Stimulated activated CD8-positive, alpha-beta memory T cell treated with anti-CD3 and anti-CD28 coated beads, Interleukin-15, amount 100 ng/mL, for 24 hours (primary cell): ENCODE results near the gene RPL13.

ENCODE experiments used
- DNase-seq: peaks from one replicate; pipeline ENCODE4 v3.0.0-alpha.2; 2020; ENCODE audit warnings: low read depth

The RPL13 gene

DNA sequence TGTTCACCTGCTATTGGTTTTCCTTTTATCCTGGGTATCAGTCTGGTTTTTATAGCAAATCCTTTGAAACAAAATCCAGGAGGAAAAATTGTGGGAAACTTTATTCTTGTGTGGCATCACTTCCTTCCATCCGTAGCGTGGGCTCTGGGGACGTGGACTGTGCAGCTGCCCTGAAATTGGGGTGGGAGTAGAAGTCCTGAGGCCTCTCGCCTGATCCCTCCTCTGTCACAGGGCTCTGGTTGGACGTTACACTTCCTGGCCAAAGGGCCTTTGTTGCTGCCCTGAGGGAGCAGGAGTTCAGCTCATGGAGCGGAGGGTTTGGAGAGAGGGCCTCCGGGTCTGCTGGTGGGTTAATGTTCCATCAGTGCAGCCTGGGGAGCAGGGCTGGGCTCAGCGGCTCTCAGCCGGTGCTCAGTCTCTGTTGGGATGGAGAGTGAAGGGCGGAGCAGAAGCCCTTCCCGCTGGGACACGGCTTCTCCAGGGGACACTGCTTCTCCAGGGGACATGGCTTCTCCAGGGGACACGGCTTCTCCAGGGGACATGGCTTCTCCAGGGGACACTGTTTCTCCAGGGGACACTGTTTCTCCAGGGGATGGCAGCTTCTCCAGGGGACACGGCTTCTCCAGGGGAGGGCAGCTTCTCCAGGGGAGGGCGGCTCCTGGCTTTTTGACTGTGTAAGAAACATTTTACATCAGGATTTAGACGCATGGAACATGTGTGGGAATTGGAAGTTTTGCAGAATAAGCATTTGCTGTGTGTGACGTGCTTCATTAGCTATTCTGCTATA is 15.2 kb upstream of the RPL13 start:
- no peak for DNase-seq

DNA sequence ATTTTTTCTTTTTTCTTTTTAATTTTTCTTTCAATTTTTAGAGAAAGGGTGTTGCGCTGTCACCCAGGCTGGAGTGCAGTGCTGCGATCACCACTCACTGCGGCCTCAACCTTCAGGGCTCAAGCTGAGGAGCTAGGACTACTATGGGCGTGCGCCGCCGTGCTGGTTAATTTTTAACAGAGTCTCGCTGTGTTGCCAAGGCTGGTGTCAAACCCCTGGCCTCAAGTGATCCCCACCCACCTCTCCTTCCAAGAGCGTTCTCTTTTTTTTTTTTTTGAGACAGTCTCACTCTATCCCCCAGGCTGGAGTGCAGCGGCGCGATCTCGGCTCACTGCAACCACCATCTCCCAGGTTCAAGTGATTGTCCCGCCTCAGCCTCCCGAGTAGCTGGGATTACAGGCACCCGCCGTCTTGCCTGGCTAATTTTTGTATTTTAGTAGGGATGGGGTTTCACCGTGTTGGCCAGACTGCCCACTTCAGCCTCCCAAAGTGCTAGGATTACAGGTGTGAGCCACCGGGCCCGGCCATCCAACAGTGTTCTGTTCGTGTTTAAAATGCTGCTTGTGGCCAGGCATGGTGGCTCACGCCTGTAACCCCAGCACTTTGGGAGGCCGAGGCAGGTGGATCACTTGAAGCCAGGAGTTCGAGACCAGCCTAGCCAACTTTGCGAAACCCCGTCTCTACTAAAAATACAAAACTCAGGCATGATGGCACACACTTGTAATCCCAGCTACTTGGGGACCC is 14.5 kb upstream of the RPL13 start:
- no peak for DNase-seq

DNA sequence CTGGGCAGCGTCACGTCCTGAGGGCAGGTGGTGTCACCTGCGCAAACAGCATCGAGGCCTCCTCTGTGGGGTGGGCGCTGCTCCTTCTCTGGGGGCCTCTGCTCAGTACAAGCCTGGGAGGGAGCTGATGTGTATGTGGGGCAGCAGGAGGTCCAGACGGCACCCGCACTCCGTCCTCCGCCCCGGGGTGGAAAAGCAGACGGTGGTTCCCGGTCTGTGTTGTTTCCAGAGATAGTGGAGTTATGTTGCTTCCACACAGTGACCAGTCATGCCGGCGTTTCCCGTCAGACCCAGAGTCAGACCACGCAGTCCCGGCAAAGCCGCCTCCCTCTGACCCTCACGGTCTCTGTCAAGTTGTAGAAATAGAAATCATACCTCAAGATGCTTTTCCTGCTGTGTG is 13.7 kb upstream of the RPL13 start:
- no peak for DNase-seq

DNA sequence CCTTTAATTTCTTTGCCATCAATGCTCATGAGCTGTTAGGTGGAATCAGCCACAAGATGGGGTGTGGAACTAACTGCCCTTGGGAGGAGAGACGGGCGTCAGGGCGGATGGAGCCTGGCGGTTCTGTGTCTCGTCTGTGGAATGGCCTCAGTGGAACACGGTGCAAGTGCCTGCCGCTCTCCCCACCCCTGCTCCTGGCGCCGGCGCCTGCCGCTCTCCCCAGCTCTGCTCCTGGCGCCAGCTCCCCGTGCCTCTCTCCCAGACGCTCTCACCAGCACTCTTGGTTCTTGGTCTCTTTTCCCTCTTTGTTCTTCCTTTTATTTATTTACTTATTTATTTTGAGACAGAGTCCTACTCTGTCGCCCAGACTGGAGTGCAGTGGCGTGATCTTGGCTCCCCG is 13.2 kb upstream of the RPL13 start:
- no peak for DNase-seq

DNA sequence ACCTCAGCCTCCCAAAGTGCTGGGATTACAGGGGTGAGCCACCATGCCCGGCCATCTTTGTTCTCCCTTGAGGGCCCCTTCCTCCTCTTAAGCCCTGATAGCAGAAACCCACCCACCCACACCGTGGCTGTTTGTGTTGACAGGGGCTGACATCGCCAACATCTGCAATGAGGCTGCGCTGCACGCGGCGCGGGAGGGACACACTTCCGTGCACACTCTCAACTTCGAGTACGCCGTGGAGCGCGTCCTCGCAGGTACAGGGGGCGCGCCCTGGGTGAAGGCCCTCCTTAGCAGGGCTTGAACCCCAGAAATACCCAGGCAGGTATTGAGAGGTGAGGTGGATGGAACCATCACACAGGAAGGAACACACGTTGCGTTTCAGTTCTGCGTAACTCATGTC is 12.6 kb upstream of the RPL13 start:
- no peak for DNase-seq

DNA sequence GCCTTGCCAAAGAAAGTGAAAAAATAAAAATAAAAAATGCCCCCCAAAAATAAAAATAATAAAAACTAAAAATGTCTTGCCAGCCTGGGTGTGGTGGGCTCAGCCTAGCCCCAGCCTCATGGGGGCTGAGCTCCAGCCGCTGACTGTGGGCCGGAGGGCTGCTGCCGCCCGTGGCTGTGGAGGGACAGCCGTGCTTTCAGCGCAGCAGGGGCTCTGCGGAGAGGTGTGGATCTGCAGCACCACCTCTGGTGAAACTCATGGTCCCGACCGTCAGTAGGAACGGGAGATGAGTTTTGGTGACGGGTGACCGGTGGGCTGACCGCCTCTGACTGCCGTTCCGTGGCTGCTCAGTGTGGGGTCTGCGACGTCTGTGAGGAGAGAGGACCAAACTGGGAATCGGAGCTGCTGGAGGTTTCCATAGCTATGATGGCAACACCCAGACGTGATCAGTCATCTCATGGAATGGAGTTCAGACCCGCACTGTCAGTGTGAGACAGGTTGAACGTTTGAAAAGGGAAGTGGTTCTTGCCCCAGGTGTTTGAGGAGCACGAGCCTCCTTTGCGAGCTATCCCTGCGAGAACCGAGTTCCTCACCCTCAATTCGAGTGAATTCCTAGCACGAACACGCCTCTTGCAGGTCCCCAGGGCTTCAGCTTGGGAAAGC is 12.0 kb upstream of the RPL13 start:
- DNase-seq = no peak

DNA sequence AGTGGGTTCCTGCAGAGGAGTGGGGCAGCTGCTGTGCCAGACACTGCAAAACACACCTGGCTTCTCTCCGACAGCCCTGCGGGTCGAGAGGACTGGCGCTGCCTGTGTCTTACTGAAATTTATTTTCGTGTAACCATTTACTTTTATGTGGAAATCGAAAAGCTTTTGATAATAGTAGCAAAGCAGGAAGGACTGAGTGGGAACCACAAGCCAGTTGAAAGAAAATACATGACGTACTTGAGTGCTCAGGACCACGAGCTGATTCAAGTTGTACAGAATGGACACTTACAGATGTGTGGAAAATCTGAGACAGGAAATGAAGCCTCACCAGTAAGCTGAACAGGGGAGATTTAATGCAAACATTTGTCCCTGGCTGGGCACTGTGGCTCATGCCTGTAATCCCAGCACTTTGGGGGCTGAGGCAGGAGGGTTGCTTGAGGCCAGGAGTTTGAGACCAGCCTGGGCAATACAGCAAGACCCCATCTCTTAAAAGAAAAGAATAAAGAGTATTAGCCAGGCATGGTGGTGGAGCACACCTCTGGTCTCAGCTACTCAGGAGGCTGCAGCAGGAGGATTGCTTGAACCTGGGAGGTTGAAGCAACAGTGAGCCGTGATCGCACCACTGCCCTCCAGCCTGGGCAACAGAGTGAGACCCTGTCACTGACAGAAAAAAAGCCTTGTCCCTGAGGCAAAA is 11.3 kb upstream of the RPL13 start:
- no peak for DNase-seq

DNA sequence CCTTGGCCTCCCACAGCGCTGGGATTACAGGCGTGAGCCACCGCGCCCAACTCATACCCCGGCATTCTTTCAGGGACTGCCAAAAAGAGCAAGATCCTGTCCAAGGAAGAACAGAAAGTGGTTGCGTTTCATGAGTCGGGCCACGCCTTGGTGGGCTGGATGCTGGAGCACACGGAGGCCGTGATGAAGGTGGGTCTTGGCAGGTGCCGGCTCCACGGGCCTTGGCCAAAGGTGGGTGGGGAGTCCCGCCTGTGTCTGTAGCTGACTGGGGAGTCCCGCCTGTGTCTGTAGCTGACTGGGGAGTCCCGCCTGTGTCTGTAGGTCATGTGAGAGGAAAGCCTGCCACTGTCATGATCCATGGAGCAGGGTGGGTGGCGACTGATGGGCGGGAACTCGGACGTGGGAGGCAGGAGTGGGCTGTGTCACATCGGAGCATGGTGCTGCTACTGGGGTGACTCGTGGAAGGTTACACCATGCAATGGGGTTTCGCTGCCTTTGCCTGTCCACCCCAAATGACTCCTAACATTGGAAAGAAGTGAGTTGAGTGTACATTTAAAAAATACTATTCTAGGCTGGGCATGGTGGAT is 10.0 kb upstream of the RPL13 start:
- no peak for DNase-seq

DNA sequence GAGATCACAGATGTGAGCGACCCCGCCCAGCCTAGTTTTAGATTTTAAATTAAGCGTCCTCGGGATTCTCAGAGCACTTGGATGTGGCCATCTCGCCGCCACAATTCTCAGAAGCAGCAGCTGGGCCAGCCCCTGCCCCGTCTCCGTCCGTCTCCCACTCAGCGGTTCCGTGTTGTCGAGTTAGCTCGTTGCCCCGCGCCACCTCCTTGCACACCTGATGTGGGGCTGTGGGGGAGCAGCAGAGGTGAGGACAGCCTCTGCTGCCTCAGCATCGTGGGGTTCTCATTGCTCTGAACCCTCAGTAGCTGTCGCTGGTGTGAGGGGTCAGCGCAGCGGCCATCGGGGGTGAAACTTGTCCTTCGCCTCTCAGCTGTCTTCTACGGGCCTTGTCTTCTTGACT is 8.2 kb upstream of the RPL13 start:
- DNase-seq = no peak

DNA sequence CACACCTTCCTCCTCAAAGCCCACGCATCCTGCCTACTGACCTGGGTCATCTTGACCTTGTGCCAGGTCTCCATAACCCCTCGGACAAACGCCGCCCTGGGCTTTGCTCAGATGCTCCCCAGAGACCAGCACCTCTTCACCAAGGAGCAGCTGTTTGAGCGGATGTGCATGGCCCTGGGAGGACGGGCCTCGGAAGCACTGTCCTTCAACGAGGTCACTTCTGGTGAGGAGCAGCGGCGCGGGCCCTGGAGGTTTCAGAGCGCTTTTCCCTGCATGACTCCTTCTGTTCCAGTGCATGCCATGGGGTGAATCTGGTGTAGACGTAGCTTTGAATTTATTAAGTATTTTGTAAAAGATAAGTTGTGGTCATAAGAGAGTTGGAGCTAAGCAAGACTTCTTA is 7.6 kb upstream of the RPL13 start:
- DNase-seq = no peak

DNA sequence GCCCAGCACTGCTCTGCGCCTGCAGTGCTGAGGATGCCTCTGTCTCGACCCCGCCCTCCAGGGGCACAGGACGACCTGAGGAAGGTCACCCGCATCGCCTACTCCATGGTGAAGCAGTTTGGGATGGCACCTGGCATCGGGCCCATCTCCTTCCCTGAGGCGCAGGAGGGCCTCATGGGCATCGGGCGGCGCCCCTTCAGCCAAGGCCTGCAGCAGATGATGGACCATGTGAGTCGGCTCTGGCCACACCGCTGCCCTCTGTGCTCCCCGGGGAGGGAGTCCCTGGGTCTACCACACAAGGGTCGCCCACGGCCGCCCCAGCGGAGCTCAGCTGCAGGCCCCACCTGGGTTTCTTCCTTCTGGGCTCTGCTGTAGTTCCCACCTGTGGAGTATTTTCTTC is 6.7 kb upstream of the RPL13 start:
- DNase-seq = no peak

DNA sequence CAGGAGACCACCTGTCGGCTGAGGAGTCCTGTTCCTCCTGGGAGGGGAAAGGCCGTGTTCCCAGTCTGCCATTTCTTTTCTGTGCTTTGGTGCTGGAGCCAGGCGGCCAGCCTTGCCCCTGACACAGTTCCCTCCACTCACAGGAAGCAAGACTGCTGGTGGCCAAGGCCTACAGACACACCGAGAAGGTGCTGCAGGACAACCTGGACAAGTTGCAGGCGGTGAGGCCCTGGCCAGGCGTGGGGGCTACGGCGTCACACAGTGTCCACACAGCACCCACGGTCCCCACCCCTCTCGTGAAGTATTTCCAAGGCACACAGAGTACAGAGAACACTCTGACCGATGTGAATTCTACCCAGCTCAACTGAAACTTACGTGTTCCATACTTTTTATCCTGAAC is 6.1 kb upstream of the RPL13 start:
- DNase-seq = no peak

DNA sequence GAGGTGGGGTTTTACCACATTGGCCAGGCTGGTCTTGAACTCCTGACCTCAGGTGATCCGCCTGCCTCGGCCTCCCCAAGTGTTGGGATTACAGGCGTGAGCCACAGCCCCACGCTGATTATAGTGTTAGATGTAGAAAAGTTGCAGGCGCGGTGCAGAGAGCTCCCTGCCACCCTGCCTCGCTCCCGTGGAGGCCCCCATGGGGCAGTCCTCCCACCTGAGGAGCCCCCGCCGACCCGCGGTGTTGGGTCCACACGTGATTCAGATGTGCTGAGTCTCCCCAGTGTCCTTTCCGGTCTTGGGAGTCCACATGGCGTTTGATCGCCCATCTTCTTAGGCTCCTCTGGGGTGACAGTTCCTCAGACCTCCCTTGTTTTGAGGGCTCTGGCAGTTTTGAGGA is 5.2 kb upstream of the RPL13 start:
- DNase-seq = no peak

DNA sequence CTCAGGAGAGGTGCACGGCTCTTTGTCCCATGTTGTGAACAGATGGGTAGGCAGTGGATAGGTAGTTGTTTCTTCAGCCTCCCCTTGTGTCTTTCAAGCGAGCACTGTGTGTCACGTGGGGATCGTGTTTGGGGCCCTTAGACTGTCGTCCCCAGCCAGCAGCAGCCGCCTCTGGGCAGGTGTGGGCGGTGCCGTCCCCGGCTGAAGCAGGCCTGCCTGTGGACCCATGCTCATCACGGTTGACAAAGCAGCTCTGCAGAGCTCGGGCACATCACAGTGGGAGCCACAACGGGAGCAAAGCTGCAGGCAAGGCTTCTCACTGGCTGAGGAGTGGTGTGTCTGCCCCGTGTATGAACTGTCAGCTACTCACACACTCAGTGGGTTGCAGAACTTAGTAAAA is 4.7 kb upstream of the RPL13 start:
- no peak for DNase-seq

DNA sequence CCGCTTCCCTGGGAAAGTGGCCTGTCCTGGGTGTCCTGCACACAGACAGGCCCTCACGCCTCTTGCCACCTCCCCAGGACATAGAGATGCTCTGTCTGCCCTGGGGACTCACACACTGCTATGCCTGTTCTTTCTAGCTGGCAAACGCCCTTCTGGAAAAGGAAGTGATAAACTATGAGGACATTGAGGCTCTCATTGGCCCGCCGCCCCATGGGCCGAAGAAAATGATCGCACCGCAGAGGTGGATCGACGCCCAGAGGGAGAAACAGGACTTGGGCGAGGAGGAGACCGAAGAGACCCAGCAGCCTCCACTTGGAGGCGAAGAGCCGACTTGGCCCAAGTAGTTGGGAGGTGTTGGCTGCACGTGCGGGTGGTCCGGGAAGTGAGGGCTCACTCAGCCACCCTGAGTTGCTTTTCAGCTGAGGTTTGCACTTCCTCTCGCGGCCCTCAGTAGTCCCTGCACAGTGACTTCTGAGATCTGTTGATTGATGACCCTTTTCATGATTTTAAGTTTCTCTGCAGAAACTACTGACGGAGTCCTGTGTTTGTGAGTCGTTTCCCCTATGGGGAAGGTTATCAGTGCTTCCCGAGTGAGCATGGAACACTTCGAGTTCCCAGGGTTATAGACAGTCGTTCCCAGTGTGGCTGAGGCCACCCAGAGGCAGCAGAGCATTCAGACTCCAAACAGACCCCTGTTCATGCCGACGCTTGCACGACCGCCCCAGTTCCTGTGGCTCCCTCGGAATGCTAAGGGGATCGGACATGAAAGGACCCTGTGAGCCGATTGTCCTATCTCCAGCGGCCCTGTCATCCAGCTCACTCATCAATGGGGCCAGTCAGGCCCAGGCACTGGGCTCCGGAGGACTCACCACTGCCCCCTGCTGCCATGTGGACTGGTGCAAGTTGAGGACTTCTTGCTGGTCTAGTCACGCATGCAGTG is 3.5 kb upstream of the RPL13 start:
- DNase-seq = peak; percentile 57

DNA sequence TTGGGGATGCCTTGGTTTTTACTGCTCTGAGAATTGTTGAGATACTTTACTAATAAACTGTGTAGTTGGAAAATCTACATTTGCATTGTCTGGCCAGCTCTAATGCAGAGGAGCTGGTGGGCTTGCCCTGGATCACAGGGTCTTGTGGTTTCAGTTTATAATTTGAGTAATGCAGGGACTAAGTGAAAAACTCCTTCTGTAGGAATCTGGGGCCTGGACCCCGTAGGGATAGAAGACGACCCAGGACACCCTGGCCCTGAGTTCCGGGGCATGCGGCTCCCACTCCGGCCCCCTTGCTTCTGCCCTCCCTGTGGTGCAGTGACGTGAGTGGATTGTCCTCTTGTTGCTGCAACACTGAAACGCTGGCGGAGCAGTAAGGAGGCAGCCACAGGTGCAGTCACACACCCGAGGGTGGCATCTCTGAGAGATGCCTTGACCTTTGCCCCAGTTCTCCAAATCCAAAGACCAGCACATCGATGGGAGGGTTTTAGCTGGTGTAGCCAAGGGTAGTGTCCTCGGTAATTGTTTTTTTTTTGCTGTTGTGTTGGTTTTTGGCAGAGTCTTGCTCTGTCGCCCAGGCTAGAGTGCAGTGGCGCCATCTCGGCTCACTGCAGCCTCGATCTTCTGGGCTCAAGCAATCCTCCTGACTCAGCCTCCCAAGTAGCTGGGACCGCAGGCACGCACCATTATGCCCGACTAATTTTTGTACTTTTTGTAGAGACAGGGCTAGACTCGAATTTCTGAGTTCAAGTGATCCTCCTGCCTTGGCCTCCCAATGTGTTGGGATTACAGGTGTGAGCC is 2.6 kb upstream of the RPL13 start:
- no peak for DNase-seq

DNA sequence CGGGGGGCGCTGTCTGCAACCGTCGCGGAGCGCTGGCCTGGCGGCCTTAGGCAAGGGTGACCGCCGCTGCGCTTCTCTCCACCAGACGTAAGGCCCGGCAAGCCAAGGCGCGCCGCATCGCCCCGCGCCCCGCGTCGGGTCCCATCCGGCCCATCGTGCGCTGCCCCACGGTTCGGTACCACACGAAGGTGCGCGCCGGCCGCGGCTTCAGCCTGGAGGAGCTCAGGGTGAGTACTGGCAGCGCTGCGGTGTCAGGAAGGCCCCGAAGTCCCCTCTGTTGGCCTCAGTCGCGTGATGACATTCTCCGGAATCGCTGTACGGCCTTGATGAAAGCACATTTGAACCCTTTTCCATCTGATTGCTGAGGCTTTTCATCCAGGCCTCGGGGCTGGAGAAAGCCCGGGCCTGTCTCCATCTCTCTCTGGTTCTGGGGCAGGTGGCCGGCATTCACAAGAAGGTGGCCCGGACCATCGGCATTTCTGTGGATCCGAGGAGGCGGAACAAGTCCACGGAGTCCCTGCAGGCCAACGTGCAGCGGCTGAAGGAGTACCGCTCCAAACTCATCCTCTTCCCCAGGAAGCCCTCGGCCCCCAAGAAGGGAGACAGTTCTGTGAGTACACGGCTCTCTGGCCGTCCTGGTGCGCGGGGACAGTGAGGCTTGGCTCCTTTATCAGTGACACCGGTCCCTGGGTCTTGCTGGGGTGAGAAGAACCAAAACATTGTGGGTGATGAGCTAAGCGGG is 831 bp downstream of the RPL13 start:
- no peak for DNase-seq

DNA sequence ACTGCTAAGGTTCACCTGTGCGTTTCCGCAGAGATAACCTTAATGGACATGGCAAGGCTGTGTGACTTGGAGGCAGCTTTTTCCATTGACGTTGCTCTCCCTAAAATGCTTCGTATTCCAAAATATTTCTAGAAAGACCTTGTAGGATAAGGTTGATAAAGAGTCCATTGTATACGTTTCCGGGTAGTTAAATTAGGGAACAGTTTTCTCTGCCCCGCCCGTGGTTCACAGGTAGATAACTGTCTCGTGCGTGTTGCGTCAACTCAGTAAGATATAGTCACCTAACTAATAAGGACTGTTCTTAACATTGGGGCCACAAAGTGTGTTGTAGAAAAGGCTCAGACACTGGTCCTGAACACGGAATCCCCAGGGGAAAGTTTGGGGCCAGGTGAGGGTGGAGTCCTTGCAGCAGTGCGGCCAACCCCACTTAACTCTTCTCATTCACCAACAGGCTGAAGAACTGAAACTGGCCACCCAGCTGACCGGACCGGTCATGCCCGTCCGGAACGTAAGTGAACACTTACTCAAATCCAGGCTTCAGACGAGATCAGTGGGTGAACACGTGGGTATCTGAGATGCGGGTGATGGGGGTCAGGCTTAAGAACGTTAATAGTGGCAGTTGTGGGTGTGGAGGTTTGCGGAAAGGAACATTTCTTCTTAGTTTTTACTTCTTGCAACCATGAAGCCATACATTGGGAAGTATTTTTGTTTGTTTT is 1.6 kb downstream of the RPL13 start:
- no peak for DNase-seq

DNA sequence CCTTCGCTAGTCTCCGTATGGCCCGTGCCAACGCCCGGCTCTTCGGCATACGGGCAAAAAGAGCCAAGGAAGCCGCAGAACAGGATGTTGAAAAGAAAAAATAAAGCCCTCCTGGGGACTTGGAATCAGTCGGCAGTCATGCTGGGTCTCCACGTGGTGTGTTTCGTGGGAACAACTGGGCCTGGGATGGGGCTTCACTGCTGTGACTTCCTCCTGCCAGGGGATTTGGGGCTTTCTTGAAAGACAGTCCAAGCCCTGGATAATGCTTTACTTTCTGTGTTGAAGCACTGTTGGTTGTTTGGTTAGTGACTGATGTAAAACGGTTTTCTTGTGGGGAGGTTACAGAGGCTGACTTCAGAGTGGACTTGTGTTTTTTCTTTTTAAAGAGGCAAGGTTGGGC is 2.5 kb downstream of the RPL13 start:
- DNase-seq = no peak
